ENCODE results near the gene PIGW.

PIGW gene

GRCh38 chr17:36525113-36525512, 9.7 kb upstream of the PIGW start:
- no peaks in the 10 kb centered on the region for H3K27me3 Mint-ChIP-seq
- H3K4me3 Mint-ChIP-seq, result no peak overlapping the region
- H3K27ac Mint-ChIP-seq, result peak overlapping the region; percentile 91
- H3K36me3 Mint-ChIP-seq, result peaks cover 23% of the 10 kb centered on the region
- no peaks in the 10 kb centered on the region for H3K9me3 Mint-ChIP-seq (ENCODE audit: low read depth)
- peaks cover 23% of the 10 kb centered on the region for H3K4me1 Mint-ChIP-seq (ENCODE audit: low read depth)

GRCh38 chr17:36525888-36526287, 8.9 kb upstream of the PIGW start:
- peaks cover 16% of the 10 kb centered on the region for H3K36me3 Mint-ChIP-seq
- H3K27ac Mint-ChIP-seq, result no peak overlapping the region

DNA sequence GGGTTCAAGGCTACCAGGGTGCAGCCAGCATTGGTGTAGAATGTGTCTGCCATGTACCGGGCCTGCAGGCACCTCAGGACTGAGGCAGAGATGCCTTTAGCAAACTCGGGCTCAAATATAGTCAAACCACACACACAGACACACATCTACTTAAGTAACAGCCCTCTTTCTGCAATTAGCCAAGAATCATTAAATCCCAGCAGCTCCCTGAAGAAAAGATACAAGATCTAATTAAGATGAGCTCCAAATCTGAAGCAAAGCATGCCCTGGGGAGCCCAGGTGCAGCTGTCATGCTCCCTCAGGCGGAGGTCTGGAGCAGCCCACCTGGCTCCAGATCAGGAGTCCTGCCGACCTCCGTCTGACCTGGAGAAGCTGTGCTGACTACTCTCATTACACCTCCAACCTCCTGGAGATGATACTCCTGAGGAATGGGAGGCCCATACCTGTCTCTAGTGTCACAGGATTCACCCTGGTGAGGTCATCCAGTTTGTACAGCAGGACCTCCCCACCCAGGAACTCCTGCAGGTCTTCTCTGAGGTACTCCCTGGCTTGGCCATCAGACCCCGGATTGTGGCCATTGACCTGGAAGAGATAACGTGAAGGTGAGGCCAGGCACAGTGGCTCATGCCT, 7.1 kb upstream of the PIGW start:
- no peaks in the 10 kb centered on the region for H3K27me3 Mint-ChIP-seq
- no peak overlapping the region for H3K27ac Mint-ChIP-seq
- peaks cover 15% of the 10 kb centered on the region for H3K36me3 Mint-ChIP-seq

More at GRCh38 chr17:36525888-36526287, 8.9 kb upstream of the PIGW start:
- Mint-ChIP-seq H3K9me3 (ENCODE audit: low read depth) (no peaks in the 10 kb centered on the region), H3K4me3 (no peak overlapping the region), H3K4me1 (ENCODE audit: low read depth) (peaks cover 23% of the 10 kb centered on the region), H3K27me3 (no peaks in the 10 kb centered on the region)

GRCh38 chr17:36529121-36529520, 5.7 kb upstream of the PIGW start:
- Mint-ChIP-seq H3K9me3 (ENCODE audit: low read depth) (no peaks in the 10 kb centered on the region), H3K36me3 (peaks cover 15% of the 10 kb centered on the region), H3K27me3 (no peaks in the 10 kb centered on the region), H3K4me3 (no peak overlapping the region), H3K4me1 (ENCODE audit: low read depth) (peaks cover 41% of the 10 kb centered on the region), H3K27ac (no peak overlapping the region)

More for the DNA sequence above, 7.1 kb upstream of the PIGW start:
- Mint-ChIP-seq H3K9me3 (ENCODE audit: low read depth) (no peaks in the 10 kb centered on the region), H3K4me1 (ENCODE audit: low read depth) (peaks cover 31% of the 10 kb centered on the region), H3K4me3 (no peak overlapping the region)

GRCh38 chr17:36532435-36532975, 2.3 kb upstream of the PIGW start:
- H3K9me3 Mint-ChIP-seq (ENCODE audit: low read depth), result no peaks in the 10 kb centered on the region
- peak overlapping the region; percentile 99 for H3K4me3 Mint-ChIP-seq
- H3K27me3 Mint-ChIP-seq, result no peaks in the 10 kb centered on the region
- peak overlapping the region; percentile 54 for H3K27ac Mint-ChIP-seq
- peaks cover 7% of the 10 kb centered on the region for H3K36me3 Mint-ChIP-seq
- H3K4me1 Mint-ChIP-seq (ENCODE audit: low read depth), result peaks cover 31% of the 10 kb centered on the region

DNA sequence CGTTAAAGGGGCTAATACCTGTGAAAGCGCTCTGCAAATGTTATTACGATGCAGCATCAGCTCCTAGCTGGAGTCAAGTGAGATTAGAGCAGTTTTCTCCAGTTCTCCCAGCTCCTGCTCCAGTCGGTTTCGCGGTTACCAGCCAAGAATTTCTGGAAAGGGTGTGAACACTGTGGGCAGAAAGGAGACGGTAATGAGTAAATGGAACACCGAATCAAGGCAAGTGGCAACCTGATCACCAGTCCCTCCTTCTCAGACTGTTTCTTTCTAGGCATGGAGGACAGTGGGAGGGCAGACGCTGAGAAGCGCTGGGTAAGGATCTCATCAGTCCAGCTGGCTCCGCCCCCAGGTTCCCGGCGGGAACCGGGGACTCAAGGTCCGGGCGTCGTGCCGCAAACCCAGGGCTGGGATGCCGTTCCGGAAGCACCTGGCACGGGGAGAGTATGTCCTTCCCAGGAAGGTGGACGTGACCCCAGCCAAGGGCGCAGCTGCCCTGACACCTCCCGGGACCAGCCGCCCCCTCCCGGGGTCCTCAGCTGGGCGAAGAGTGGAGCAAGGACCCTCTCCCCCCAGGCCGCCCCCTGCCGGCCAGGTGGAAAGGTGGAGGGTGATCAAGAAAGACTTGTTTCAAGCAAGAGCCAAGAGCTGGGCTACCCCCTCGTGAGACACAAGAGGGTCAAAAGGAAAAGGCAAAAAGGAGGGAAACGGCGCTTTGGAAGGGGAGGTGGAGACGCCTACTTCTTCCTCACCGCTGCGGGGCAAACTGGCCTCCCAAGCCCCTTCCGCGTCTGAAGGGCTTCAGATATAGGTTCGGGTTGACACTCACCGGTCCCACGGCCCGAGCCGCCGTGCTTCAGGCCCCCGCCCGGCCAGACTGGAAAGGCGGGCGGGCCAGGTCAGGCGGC, 600 bp upstream of the PIGW start:
- H3K36me3 Mint-ChIP-seq, result peaks cover 6% of the 10 kb centered on the region

GRCh38 chr17:36535669-36536081, 888 bp downstream of the PIGW start:
- Mint-ChIP-seq H3K36me3 (peaks cover 4% of the 10 kb centered on the region), H3K4me1 (ENCODE audit: low read depth) (peaks cover 30% of the 10 kb centered on the region), H3K27me3 (no peaks in the 10 kb centered on the region), H3K4me3 (peak overlapping the region; percentile 99), H3K27ac (peak overlapping the region; percentile 99), H3K9me3 (ENCODE audit: low read depth) (no peaks in the 10 kb centered on the region)

More for the DNA sequence above, 600 bp upstream of the PIGW start:
- Mint-ChIP-seq H3K27me3 (no peaks in the 10 kb centered on the region), H3K4me1 (ENCODE audit: low read depth) (peaks cover 32% of the 10 kb centered on the region), H3K9me3 (ENCODE audit: low read depth) (no peaks in the 10 kb centered on the region), H3K27ac (peak overlapping the region; percentile 99), H3K4me3 (peak overlapping the region; percentile 99)

DNA sequence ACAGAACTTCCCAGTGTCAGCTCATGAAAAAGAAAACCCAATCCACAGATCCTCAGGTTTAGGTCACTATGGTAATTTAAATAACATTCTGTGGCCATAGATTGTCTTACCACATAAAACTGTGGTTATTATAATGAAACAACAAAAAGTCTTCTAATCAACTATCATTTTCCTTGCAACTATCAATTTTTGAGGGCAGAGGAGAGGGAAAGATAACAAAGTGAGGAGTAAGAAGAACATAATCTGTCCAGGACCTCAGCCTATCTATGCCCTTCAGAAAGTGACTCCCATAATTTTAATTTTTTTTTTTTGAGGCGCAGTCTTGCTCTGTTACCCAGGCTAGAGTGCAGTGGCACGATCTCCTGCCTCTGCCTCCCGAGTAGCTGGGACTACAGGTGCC, 5.9 kb downstream of the PIGW start:
- Mint-ChIP-seq H3K4me3 (no peak overlapping the region), H3K9me3 (ENCODE audit: low read depth) (no peaks in the 10 kb centered on the region), H3K36me3 (peaks cover 4% of the 10 kb centered on the region)

DNA sequence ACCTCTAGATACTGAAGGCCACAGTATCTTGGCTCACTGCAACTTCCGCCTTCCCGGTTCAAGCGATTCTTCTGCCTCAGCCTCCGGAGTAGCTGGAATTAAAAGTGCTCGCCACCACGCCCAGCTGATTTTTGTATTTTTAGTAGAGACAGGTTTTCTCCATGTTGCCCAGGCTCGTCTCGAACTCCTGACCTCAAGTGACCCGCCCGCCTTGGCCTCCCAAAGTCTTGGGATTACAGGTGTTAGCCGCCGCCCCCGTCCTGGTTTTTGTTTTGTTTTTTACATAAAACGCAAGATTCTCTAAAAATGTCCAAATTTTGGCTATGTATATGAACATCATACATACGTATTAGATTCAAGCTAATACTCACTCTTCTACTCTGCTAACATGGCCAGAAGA, 8.0 kb downstream of the PIGW start:
- no peaks in the 10 kb centered on the region for H3K27me3 Mint-ChIP-seq
- peaks cover 22% of the 10 kb centered on the region for H3K4me1 Mint-ChIP-seq (ENCODE audit: low read depth)
- H3K4me3 Mint-ChIP-seq, result peak overlapping the region; percentile 30
- peaks cover 3% of the 10 kb centered on the region for H3K36me3 Mint-ChIP-seq
- H3K9me3 Mint-ChIP-seq (ENCODE audit: low read depth), result no peaks in the 10 kb centered on the region
- H3K27ac Mint-ChIP-seq, result no peak overlapping the region

More for the DNA sequence above, 5.9 kb downstream of the PIGW start:
- Mint-ChIP-seq H3K27me3 (no peaks in the 10 kb centered on the region), H3K4me1 (ENCODE audit: low read depth) (peaks cover 18% of the 10 kb centered on the region), H3K27ac (no peak overlapping the region)

- peaks cover 3% of the 10 kb centered on the region for H3K36me3 Mint-ChIP-seq
- no peaks in the 10 kb centered on the region for H3K27me3 Mint-ChIP-seq
Measured at GRCh38 chr17:36544044-36544306, 9.2 kb downstream of the PIGW start.

GRCh38 chr17:36544307-36545076, 9.7 kb downstream of the PIGW start, which contains the start of gene GGNBP2:
GGNBP2 (plus strand) TSS chr17:36544919; CDS start chr17:36545725, 806 bp downstream.
- Mint-ChIP-seq H3K4me1 (ENCODE audit: low read depth) (peaks cover 35% of the 10 kb centered on the region), H3K27ac (peak within 1 kb of the TSS; percentile 97), H3K9me3 (ENCODE audit: low read depth) (no peaks in the 10 kb centered on the region), H3K4me3 (peak within 1 kb of the TSS; percentile 96), H3K27me3 (no peaks in the 10 kb centered on the region), H3K36me3 (peaks cover 3% of the 10 kb centered on the region)

More at GRCh38 chr17:36544044-36544306, 9.2 kb downstream of the PIGW start:
- H3K4me3 Mint-ChIP-seq, result peak overlapping the region; percentile 96
- H3K9me3 Mint-ChIP-seq (ENCODE audit: low read depth), result no peaks in the 10 kb centered on the region
- H3K4me1 Mint-ChIP-seq (ENCODE audit: low read depth), result peaks cover 31% of the 10 kb centered on the region
- peak overlapping the region; percentile 97 for H3K27ac Mint-ChIP-seq

DNA sequence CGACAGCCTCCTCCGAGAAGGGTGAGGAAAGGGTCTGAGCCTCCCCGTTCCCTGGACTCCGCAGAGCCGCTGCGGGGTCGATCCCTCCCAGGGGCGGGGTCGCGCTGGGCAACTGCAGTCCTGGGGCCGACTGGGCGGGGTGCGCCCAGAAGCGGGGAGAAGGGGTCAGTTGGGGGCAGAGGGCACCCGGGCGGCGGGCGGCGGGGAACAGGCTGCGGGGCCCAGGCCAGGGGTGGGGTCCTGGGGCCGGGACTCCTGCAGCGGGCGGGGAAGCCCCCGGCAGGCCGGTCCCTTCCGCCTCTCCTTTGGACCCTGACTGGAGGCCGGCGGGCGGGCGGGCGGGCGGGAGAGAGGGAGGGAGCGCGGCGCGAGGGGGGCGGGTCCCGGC, 10.3 kb downstream of the PIGW start:
- peaks cover 39% of the 10 kb centered on the region for H3K4me1 Mint-ChIP-seq (ENCODE audit: low read depth)
- H3K27ac Mint-ChIP-seq, result peak overlapping the region; percentile 97
- H3K9me3 Mint-ChIP-seq (ENCODE audit: low read depth), result no peaks in the 10 kb centered on the region
- H3K4me3 Mint-ChIP-seq, result peak overlapping the region; percentile 96
- peaks cover 3% of the 10 kb centered on the region for H3K36me3 Mint-ChIP-seq
- no peaks in the 10 kb centered on the region for H3K27me3 Mint-ChIP-seq

GRCh38 chr17:36545465-36546417, 11.0 kb downstream of the PIGW start:
- H3K27ac Mint-ChIP-seq, result peak overlapping the region; percentile 96
- peaks cover 4% of the 10 kb centered on the region for H3K36me3 Mint-ChIP-seq
- H3K27me3 Mint-ChIP-seq, result no peaks in the 10 kb centered on the region
- H3K9me3 Mint-ChIP-seq (ENCODE audit: low read depth), result no peaks in the 10 kb centered on the region
- peak overlapping the region; percentile 94 for H3K4me3 Mint-ChIP-seq
- H3K4me1 Mint-ChIP-seq (ENCODE audit: low read depth), result peaks cover 46% of the 10 kb centered on the region
